Peyer's patch (tissue), 4 donors: ENCODE data around the gene POMT2.

Experiments
- CTCF ChIP-seq, 6 experiments: fragments of 450-650 bp in 4 of 6; fragments of 200-600 bp in 2 of 6; sonication (generic) in 1 of 6; IDR thresholded peaks; one replicate each; pipeline ENCODE4 v1.5.1; 2017 to 2019; ENCODE audit warnings: antibody characterized with exemption in 6 of 6, mild to moderate bottlenecking in 3 of 6, moderate library complexity in 1 of 6
- POLR2A ChIP-seq, 2 donors: fragments of 450-650 bp; IDR thresholded peaks; one replicate each; pipeline ENCODE4 v1.5.1; 2017; ENCODE audit warnings: antibody characterized with exemption in 2 of 2, mild to moderate bottlenecking in 2 of 2, moderate library complexity in 2 of 2

GRCh38 chr14:77346495-77346894, 25.8 kb upstream of the POMT2 start:
- TF ChIP-seq CTCF (IDR thresholded peaks at IDR 0.05) (no peak), POLR2A (IDR thresholded peaks at IDR 0.05) (no peak)
